Smooth muscle cell (in vitro differentiated cells): Measurements from ENCODE around the gene DYNC1I2. TPM values are rescaled to one million over a fixed set of nuclear protein-coding genes. Genes with fewer than 3 reads are reported as not detected.

Experiments used
- DNase-seq: peaks from one replicate; lab custom pipeline; 2025; ENCODE audit not compliant: unreplicated experiment; lab: John Stamatoyannopoulos, UW
- H2AFZ ChIP-seq: fragments of 200-600 bp; sonication (generic); 2 replicates; pipeline ENCODE4 v1.6.0; 2016; ENCODE audit warnings: antibody characterized with exemption, low read depth, mild to moderate bottlenecking
- H3F3A ChIP-seq: fragments of 200-600 bp; sonication (generic); 2 replicates; pipeline ENCODE4 v1.6.0; 2017; ENCODE audit warnings: antibody characterized with exemption, low read depth
- H3K27ac ChIP-seq: fragments of 200-600 bp; sonication (generic); 2 replicates; pipeline ENCODE4 v1.5.1; 2016; ENCODE audit warnings: low read depth, mild to moderate bottlenecking
- H3K27me3 ChIP-seq: fragments of 200-600 bp; sonication (generic); 2 replicates; pipeline ENCODE4 v1.6.1; 2016; ENCODE audit warnings: low read depth, mild to moderate bottlenecking
- H3K36me3 ChIP-seq: fragments of 200-600 bp; sonication (generic); 2 replicates; pipeline ENCODE4 v1.5.1; 2016; ENCODE audit warnings: low read depth
- H3K4me1 ChIP-seq: fragments of 200-600 bp; sonication (generic); 2 replicates; pipeline ENCODE4 v1.5.1; 2016; ENCODE audit warnings: low read depth
- H3K4me2 ChIP-seq: fragments of 200-600 bp; sonication (generic); 2 replicates; pipeline ENCODE4 v1.6.0; 2016; ENCODE audit warnings: mild to moderate bottlenecking
- H3K4me3 ChIP-seq: fragments of 200-600 bp; sonication (generic); 2 replicates; pipeline ENCODE4 v1.5.1; 2016; ENCODE audit warnings: mild to moderate bottlenecking
- H3K79me2 ChIP-seq: fragments of 200-600 bp; sonication (generic); 2 replicates; pipeline ENCODE4 v1.6.0; 2016; ENCODE audit warnings: low read depth, mild to moderate bottlenecking
- H3K9ac ChIP-seq: fragments of 200-600 bp; sonication (generic); 2 replicates; pipeline ENCODE4 v1.6.0; 2016; ENCODE audit warnings: low read depth
- H3K9me3 ChIP-seq: fragments of 200-600 bp; sonication (generic); replicated peaks from 2 replicates; pipeline ENCODE4 v1.5.1; 2016; ENCODE audit warnings: low read depth
- H4K20me1 ChIP-seq: fragments of 200-600 bp; sonication (generic); 2 replicates; pipeline ENCODE4 v1.6.0; 2016; ENCODE audit warnings: low read depth
- CTCF ChIP-seq: fragments of 200-600 bp; sonication (generic); IDR thresholded peaks from 2 replicates; pipeline ENCODE4 v1.5.1; 2017; ENCODE audit warnings: borderline replicate concordance, mild to moderate bottlenecking, antibody characterized with exemption; ENCODE audit not compliant: insufficient read depth, poor library complexity, severe bottlenecking
- WGBS: methylation state at CpG from one replicate; pipeline ENCODE4 v1.1.7; 2016; ENCODE audit warnings: low lambda C conversion rate; 5-methylcytosine and 5-hydroxymethylcytosine counted together
- polyA plus RNA-seq: library from polyadenylated mRNA; unstranded; fragments of >200 nt; fragmentation: Nextera tagmentation; extraction: Ambion mirVana; gene quantifications from 2 replicates; pipeline ENCODE4 v1.2.1, GENCODE V29; 2016
- total RNA-seq: library from RNA; depleted of rRNA; stranded (reverse); fragments of >200 nt; gene quantifications from 2 replicates; pipeline ENCODE4 v1.2.3, GENCODE V29; 2014

The DYNC1I2 gene
- total and polyA plus RNA-seq, 2 experiments from 2014 or later: 66.1 to 236 TPM

DNA sequence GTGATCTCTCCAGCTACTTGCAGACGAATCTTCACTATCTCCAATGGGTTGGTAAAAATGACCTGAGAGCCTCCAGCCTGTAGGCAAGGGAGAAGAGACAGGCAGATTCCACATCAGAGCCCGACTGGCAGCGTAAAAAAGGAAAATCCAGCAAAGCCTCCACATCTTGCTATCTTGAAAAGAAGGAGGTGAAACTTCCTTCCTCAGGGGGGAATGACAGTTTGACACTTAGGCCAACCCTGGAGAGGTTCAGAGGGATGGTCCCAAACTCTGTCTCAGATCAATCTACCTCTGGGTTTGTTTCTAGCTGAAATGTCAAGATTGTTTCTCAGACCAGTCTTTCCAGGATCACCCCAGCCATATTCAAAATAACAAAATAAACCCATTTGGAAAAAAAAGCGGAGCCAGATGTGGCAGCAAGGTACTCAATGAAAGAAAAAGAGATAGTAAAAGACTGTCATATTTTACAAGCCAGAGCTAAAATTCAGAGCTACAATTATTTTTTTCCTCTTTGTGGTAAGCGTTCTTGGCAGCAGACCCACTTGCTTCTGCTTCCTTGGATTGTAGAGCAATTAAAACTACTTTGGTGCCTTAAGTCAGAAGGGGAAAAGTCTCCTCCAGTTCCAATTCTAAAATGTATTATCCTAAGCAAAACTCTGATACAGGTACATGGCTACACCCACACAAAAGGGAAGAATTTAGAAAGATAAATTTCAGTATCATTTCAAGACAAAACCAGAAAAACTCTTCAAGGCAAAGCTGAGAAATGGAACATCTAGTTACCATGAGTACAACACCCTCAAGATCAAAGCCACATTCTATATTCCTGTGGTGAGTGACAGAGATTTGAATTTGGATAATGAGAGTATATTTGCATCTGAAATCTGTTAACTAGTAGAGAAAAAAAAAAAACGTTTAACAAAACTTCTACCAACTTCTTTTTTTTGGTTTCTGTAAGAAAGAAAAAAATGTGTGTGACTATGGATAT is 106.7 kb downstream of the DYNC1I2 start:
- no peak overlapping the region for H3K27ac ChIP-seq
- no peak overlapping the region for H3K4me3 ChIP-seq
- H3K4me1 ChIP-seq: peaks cover 61% of the 10 kb centered on the region
- no peak for DNase-seq
- no peak overlapping the region for H2AFZ ChIP-seq
- H3K27me3 ChIP-seq: no peaks in the 10 kb centered on the region
- no peaks in the 10 kb centered on the region for H3K9me3 ChIP-seq
- H3F3A ChIP-seq: no peaks in the 10 kb centered on the region
- no peak overlapping the region for H3K9ac ChIP-seq
- no peaks in the 10 kb centered on the region for H4K20me1 ChIP-seq
- H3K4me2 ChIP-seq: no peak overlapping the region
- no peaks in the 10 kb centered on the region for H3K79me2 ChIP-seq
- H3K36me3 ChIP-seq: no peaks in the 10 kb centered on the region
- 64% methylated on average over 6 of the region's 6 CpGs for WGBS
- TF ChIP-seq CTCF: no peak

GRCh38 chr2:171794918-171795317 is 107.6 kb downstream of the DYNC1I2 start:
- no peak for DNase-seq
- Histone ChIP-seq H3K36me3 (no peaks in the 10 kb centered on the region), H2AFZ (no peak overlapping the region), H3K9me3 (no peaks in the 10 kb centered on the region), H3K4me1 (peaks cover 65% of the 10 kb centered on the region), H3K27ac (no peak overlapping the region), H3F3A (no peaks in the 10 kb centered on the region), H3K4me3 (no peak overlapping the region), H3K27me3 (no peaks in the 10 kb centered on the region), H4K20me1 (no peaks in the 10 kb centered on the region), H3K79me2 (no peaks in the 10 kb centered on the region), H3K9ac (no peak overlapping the region), H3K4me2 (no peak overlapping the region)
- WGBS: 54% methylated on average over 4 of the region's 4 CpGs
- TF ChIP-seq CTCF: no peak

Other genes starting within 250 kb of the DYNC1I2 start
- 61.5 and 77.8 TPM in 2 replicates for gene CYBRD1, start 165.0 kb upstream of the DYNC1I2 start, total RNA-seq
- gene CYBRD1, start 165.0 kb upstream of the DYNC1I2 start, polyA plus RNA-seq: 33.3 and 41.3 TPM in 2 replicates
- gene SLC25A12, start 206.8 kb downstream of the DYNC1I2 start, total RNA-seq: 22.3 and 22.4 TPM in 2 replicates
- 10.5 and 11.2 TPM in 2 replicates for gene SLC25A12, start 206.8 kb downstream of the DYNC1I2 start, polyA plus RNA-seq
- 46.7 and 65.7 TPM in 2 replicates for gene HAT1, start 235.0 kb downstream of the DYNC1I2 start, total RNA-seq
- 56.6 and 59.1 TPM in 2 replicates for gene HAT1, start 235.0 kb downstream of the DYNC1I2 start, polyA plus RNA-seq